ENCODE results near the gene SHC2.
"Not testable (repeated sequence)": the region's sequence is repeated elsewhere in the genome, so short reads cannot be mapped to it uniquely, and the experiment has no call there.

SHC2 gene

DNA sequence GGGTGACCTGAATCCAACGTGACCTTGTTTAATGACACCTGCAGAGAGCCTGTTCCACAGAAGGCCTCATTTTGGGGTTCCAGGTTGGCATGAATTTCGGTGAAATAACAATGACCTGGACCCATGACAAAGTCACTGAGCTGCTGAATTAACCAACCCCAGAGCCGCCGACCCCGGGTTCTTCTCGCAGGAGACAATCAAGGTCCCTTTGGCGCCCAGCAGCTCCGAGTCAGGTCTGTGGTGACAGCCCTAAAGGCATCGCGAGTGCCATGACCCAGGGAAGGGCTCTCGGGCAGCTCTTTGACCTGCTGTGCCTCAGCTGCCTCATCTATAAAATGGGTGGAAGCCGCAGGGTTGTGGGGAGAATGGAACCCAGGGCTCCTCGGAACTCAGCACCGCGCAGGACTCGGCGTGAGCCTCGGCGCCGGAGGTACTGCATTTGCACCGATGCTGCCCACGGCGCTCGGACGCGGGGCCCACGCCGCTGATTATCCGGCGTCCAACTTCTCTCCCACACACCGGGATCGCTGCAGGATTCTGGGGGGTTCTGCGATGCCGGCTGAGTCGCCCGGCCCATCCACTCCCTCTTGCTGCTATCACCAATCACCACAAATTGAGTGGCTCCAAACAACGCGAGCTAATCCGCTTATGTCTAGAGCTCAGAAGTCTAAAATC lies 5.7 kb downstream of the SHC2 start:
- Histone ChIP-seq H3K4me1 (ENCODE audit: insufficient read depth, low read length, severe bottlenecking) (no peaks in the 10 kb centered on the region), H3K9me2 (ENCODE audit: low read depth, low read length) (no peaks in the 10 kb centered on the region), H3K79me2 (ENCODE audit: insufficient read depth, low read length) (no peaks in the 10 kb centered on the region), H3K27ac (ENCODE audit: low read depth, low read length, poor library complexity, severe bottlenecking) (no peak overlapping the region), H3K4me3 (ENCODE audit: low read depth, low read length, poor library complexity, severe bottlenecking) (no peak overlapping the region), H4K20me1 (ENCODE audit: insufficient read depth, low read length) (no peaks in the 10 kb centered on the region), H2AFZ (ENCODE audit: low read length) (no peak overlapping the region), H3K9ac (ENCODE audit: low read length) (no peak overlapping the region), H3F3A (ENCODE audit: insufficient read depth, low read length) (no peaks in the 10 kb centered on the region), H3K9me3 (ENCODE audit: low read length) (no peaks in the 10 kb centered on the region), H3K36me3 (ENCODE audit: insufficient read depth, low read length) (no peaks in the 10 kb centered on the region), H3K27me3 (ENCODE audit: insufficient read depth, low read length) (no peaks in the 10 kb centered on the region), H3K4me2 (ENCODE audit: low read length) (no peak overlapping the region)
- no peak for TF ChIP-seq EZH2 (IDR thresholded peaks at IDR 0.05; ENCODE audit: borderline replicate concordance, low read length)

DNA sequence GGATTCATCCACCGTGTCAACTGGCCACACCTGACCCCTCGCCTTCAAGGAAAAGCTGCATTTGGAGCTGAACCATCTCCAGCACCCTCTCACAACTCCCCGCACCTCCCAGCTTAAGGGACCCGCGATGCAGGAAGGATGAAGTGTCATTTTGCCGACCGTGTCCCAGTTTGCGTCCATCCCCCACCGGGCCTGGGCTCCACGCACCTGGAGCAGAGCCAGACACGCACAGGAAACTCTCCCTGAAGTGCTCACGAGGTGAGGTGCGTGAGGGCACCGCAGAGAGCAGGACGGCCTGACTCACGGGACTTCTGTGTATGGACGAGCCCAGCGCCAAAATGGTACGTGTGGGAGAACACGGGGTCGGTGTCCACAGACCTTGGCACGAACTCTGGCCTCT lies 7.2 kb downstream of the SHC2 start:
- Histone ChIP-seq H3F3A (ENCODE audit: insufficient read depth, low read length) (no peaks in the 10 kb centered on the region), H3K4me2 (ENCODE audit: low read length) (no peak overlapping the region), H3K27me3 (ENCODE audit: insufficient read depth, low read length) (no peaks in the 10 kb centered on the region), H3K4me3 (ENCODE audit: low read depth, low read length, poor library complexity, severe bottlenecking) (no peak overlapping the region), H3K27ac (ENCODE audit: low read depth, low read length, poor library complexity, severe bottlenecking) (no peak overlapping the region), H2AFZ (ENCODE audit: low read length) (no peak overlapping the region), H3K9me2 (ENCODE audit: low read depth, low read length) (no peaks in the 10 kb centered on the region), H3K9ac (ENCODE audit: low read length) (no peak overlapping the region), H3K4me1 (ENCODE audit: insufficient read depth, low read length, severe bottlenecking) (no peaks in the 10 kb centered on the region), H3K9me3 (ENCODE audit: low read length) (no peaks in the 10 kb centered on the region), H3K36me3 (ENCODE audit: insufficient read depth, low read length) (no peaks in the 10 kb centered on the region), H4K20me1 (ENCODE audit: insufficient read depth, low read length) (no peaks in the 10 kb centered on the region), H3K79me2 (ENCODE audit: insufficient read depth, low read length) (no peaks in the 10 kb centered on the region)
- TF ChIP-seq, protein P1, sequence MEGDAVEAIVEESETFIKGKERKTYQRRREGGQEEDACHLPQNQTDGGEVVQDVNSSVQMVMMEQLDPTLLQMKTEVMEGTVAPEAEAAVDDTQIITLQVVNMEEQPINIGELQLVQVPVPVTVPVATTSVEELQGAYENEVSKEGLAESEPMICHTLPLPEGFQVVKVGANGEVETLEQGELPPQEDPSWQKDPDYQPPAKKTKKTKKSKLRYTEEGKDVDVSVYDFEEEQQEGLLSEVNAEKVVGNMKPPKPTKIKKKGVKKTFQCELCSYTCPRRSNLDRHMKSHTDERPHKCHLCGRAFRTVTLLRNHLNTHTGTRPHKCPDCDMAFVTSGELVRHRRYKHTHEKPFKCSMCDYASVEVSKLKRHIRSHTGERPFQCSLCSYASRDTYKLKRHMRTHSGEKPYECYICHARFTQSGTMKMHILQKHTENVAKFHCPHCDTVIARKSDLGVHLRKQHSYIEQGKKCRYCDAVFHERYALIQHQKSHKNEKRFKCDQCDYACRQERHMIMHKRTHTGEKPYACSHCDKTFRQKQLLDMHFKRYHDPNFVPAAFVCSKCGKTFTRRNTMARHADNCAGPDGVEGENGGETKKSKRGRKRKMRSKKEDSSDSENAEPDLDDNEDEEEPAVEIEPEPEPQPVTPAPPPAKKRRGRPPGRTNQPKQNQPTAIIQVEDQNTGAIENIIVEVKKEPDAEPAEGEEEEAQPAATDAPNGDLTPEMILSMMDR (IDR thresholded peaks at IDR 0.05; ENCODE audit: low read length): no peak
- TF ChIP-seq EZH2 (IDR thresholded peaks at IDR 0.05; ENCODE audit: borderline replicate concordance, low read length): no peak

DNA sequence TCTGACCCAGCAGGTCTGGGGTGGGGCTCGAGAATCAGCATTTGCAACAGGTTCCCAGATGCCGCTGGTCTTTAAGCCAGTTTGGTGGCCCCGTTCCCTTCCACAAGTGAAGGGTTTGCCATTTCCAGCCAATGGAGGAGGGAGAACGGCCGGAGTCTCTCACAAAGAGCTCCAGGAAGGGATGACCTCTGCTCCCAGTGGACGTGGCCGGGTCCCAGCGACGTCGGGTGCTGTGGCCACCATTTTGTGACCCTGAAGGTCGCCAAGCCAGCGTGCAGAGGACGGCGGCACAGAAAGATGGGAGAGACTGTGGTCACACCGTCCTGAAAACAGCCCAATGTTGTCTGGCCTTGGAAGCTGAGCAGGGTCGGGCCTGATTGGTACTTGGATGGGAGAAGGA lies 8.0 kb downstream of the SHC2 start:
- H3K4me1 ChIP-seq (ENCODE audit: insufficient read depth, low read length, severe bottlenecking): no peaks in the 10 kb centered on the region
- no peaks in the 10 kb centered on the region for H3K79me2 ChIP-seq (ENCODE audit: insufficient read depth, low read length)
- H3K27ac ChIP-seq (ENCODE audit: low read depth, low read length, poor library complexity, severe bottlenecking): no peak overlapping the region
- no peaks in the 10 kb centered on the region for H3K9me2 ChIP-seq (ENCODE audit: low read depth, low read length)
- H3K36me3 ChIP-seq (ENCODE audit: insufficient read depth, low read length): no peaks in the 10 kb centered on the region
- H3K4me3 ChIP-seq (ENCODE audit: low read depth, low read length, poor library complexity, severe bottlenecking): no peak overlapping the region
- H2AFZ ChIP-seq (ENCODE audit: low read length): no peak overlapping the region
- no peaks in the 10 kb centered on the region for H3F3A ChIP-seq (ENCODE audit: insufficient read depth, low read length)
- no peaks in the 10 kb centered on the region for H4K20me1 ChIP-seq (ENCODE audit: insufficient read depth, low read length)
- H3K9me3 ChIP-seq (ENCODE audit: low read length): no peaks in the 10 kb centered on the region
- H3K9ac ChIP-seq (ENCODE audit: low read length): no peak overlapping the region
- H3K27me3 ChIP-seq (ENCODE audit: insufficient read depth, low read length): no peaks in the 10 kb centered on the region
- H3K4me2 ChIP-seq (ENCODE audit: low read length): no peak overlapping the region
- TF ChIP-seq EZH2 (IDR thresholded peaks at IDR 0.05; ENCODE audit: borderline replicate concordance, low read length): no peak
- TF ChIP-seq, protein P1 (IDR thresholded peaks at IDR 0.05; ENCODE audit: low read length): no peak

DNA sequence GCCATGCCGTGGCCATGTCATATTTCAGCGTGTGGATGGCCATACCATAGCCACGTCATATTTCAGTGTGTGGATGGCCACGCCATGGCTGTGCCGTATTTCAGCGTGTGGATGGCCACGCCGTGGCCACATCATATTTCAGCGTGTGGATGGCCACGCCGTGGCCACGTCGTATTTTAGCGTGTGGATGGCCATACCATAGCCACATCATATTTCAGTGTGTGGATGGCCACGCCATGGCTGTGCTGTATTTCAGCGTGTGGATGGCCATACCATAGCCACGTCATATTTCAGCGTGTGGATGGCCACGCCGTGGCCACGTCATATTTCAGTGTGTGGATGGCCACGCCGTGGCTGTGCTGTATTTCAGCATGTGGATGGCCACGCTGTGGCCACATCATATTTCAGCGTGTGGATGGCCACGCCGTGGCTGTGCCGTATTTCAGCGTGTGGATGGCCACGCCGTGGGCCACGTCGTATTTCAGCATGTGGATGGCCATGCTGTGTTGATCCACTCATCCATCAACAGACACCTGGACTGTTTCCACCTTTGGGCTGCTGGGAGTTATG lies 9.8 kb downstream of the SHC2 start:
- H3K4me2 ChIP-seq (ENCODE audit: low read length); H3K9me2 ChIP-seq (ENCODE audit: low read depth, low read length); H3K36me3 ChIP-seq (ENCODE audit: insufficient read depth, low read length); H2AFZ ChIP-seq (ENCODE audit: low read length); H3F3A ChIP-seq (ENCODE audit: insufficient read depth, low read length); H3K9me3 ChIP-seq (ENCODE audit: low read length); H3K27ac ChIP-seq (ENCODE audit: low read depth, low read length, poor library complexity, severe bottlenecking); H4K20me1 ChIP-seq (ENCODE audit: insufficient read depth, low read length); H3K79me2 ChIP-seq (ENCODE audit: insufficient read depth, low read length); H3K4me3 ChIP-seq (ENCODE audit: low read depth, low read length, poor library complexity, severe bottlenecking); H3K4me1 ChIP-seq (ENCODE audit: insufficient read depth, low read length, severe bottlenecking); H3K9ac ChIP-seq (ENCODE audit: low read length); H3K27me3 ChIP-seq (ENCODE audit: insufficient read depth, low read length): not testable (repeated sequence)
